KOPT-K1 (cell line): ENCODE data around the gene RPS19BP1.

Experiments used
- H3K27ac ChIP-seq: fragments of 200-600 bp; sonication (generic); 2 replicates; pipeline ENCODE4 v1.5.1; 2016; ENCODE audit warnings: antibody characterized with exemption, mild to moderate bottlenecking, low read depth, low read length; ENCODE audit not compliant: poor library complexity, severe bottlenecking
- H3K36me3 ChIP-seq: fragments of 200-600 bp; sonication (generic); 2 replicates; pipeline ENCODE4 v1.5.1; 2017; ENCODE audit warnings: antibody characterized with exemption, mild to moderate bottlenecking, low read length, moderate library complexity; ENCODE audit not compliant: insufficient read depth
- H3K9me3 ChIP-seq: fragments of 200-600 bp; sonication (generic); 2 replicates; pipeline ENCODE4 v1.5.1; 2017; ENCODE audit warnings: antibody characterized with exemption, low read length, mild to moderate bottlenecking; ENCODE audit not compliant: insufficient read depth, poor library complexity, severe bottlenecking

Gene RPS19BP1

DNA sequence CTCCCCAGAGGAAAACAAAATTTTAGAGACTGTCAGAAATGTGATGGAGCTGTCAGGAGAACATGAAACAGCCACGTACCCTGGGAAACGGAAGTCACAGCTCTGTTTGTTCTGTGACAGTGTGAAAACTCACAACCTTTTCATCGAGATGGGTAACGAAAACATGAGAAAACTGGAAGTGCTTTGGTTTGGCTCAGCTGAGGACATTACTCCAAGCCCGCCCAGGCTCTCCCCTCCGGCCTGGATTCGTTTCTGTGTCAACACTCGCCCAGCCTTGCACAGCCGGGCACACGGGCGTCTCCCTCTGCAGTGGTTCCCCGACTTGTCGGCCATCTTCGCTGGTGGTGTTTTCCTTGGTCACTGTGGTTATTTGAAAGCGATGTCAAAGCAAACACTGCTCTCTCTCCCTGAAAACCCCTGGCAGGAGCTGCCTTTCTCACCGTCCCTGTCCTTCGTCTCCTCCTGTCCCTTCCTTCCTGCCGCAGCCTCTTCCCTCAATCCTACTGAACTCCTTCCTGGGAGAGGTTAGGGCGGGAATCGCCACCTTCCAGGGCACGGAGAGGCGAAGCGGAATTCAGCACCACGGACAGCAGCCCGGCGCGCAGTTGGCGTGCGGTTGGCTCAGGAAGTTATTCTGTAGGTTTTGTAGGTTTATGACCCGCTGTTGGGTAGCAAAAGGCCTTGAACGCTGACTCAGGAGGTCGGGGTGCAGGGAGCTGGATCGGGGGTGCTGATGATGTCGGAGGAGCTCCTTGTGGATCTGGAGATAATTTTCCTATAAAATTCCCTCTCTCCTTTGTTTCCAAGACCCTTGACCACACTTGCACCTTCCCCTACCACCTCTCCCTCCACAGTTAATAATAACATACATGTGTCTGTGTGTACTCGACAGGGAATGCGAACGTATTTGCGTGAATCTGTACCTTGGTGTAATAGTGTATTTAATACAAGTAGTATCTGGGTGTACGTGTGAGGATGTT, 13.1 kb upstream of the RPS19BP1 start:
- no peak overlapping the region for H3K27ac ChIP-seq
- no peaks in the 10 kb centered on the region for H3K9me3 ChIP-seq
- no peaks in the 10 kb centered on the region for H3K36me3 ChIP-seq

DNA sequence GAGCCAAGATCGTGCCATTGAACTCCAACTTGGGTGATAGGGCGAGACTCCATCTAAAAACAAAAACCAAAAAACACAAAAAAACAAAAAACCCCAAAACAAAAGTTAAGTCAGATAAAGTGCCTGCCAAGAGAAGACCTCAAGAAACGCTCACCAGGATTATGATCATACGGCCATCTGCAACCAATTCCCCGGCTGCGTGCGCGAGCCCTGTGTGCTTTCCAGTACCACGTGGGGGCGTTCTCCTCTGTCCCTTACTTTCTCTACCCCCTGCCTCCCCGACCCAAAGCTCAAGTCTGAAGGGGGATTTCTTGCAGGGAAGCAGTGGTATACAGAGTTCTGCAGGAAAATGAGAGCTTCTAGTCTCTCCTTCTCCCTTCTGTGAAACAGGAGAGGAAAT, 10.5 kb upstream of the RPS19BP1 start:
- Histone ChIP-seq H3K27ac (no peak overlapping the region), H3K36me3 (no peaks in the 10 kb centered on the region), H3K9me3 (no peaks in the 10 kb centered on the region)

DNA sequence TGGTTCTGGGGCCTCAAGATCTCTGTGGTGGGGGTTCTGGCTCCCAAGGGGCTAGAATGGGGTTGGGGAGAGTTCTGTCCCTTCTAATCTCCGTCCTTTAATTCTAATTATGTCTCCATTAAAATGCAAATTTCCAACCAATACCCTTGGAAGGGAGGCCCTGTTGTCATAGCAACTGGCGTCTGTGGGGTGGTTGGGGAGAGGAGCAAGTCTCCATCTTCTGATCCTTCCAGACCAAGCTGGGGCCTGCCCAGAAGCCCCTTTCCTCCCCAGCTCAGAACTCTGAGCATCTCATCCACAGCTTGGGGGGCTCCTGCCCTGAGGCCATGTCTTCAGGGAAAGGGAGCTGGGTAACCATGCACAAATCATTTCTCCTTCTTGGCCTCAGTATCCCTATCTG, 5.4 kb upstream of the RPS19BP1 start:
- no peaks in the 10 kb centered on the region for H3K9me3 ChIP-seq
- H3K27ac ChIP-seq: no peak overlapping the region
- no peaks in the 10 kb centered on the region for H3K36me3 ChIP-seq

DNA sequence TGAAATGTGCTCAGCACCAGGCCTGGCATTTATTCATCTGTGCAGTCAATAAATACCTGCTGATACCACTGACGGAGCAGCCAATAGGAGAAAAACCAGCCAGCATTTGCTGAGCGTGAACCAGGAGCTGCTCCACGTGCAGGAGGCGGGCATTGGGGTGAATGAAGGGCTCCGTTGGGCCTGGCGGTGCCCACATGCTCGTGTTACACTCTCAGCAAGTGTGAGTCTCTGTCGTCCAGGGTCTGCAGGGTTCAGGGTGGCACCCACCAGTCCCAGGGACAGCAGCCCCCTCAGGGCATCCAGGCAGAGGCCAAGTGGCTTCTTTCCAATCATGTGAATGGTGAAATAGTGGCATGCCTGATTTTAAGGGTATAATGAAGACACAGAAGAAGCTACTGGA, 4.2 kb upstream of the RPS19BP1 start:
- no peaks in the 10 kb centered on the region for H3K36me3 ChIP-seq
- H3K27ac ChIP-seq: no peak overlapping the region
- no peaks in the 10 kb centered on the region for H3K9me3 ChIP-seq

DNA sequence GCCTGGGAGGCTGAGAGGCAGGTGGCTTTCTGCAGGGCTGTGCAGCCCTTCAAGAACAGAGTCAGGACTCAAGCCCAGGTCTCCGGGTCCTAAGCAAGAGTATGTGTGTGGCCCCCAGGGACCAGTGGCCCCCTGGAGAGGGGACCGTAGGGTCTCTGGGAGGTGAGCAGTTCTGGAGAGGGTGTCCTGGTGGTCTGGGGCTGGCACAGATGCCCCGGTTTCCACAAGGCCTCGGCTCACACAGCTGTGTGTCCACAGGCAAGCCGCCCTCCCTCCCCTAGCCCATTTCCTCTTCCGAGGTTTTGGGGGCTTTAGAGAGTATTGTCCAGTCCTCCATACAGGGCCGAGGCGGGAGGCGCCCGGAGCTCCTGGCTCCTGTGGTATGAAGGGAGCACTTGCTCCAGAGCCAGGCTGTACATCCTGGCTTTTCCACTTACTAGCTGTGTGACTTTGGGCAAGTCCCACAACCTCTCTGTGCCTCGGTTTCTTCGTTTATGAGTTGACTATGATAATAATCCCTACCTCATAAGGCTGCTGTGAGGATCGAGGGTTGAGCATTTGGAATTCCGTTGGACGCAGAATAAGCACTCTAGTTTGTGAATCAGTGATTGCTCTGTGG, 3.4 kb upstream of the RPS19BP1 start:
- no peaks in the 10 kb centered on the region for H3K9me3 ChIP-seq
- peaks cover 7% of the 10 kb centered on the region; the same call in 1 of the 2 replicates for H3K36me3 ChIP-seq
- no peak overlapping the region for H3K27ac ChIP-seq

DNA sequence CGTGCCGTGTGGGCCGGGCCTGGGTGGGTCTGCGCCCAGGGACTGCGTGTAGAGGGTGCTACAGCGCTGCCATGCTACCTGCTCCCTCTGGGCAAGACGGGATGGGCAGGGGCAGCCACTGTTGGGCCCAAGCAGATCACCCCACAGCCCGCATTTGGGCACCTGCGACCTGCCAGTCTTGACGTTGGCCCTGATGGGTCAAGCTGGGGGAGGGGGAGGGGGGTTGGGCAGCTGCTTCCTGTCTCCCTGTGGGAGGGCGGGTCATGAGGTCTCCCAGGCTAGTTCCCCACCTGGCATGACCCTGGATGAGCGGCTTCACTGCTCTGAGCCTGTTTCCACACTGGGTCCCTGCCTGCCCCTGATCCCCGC, 2.8 kb upstream of the RPS19BP1 start:
- no peaks in the 10 kb centered on the region for H3K9me3 ChIP-seq
- no peak overlapping the region for H3K27ac ChIP-seq
- H3K36me3 ChIP-seq: peaks cover 13% of the 10 kb centered on the region

DNA sequence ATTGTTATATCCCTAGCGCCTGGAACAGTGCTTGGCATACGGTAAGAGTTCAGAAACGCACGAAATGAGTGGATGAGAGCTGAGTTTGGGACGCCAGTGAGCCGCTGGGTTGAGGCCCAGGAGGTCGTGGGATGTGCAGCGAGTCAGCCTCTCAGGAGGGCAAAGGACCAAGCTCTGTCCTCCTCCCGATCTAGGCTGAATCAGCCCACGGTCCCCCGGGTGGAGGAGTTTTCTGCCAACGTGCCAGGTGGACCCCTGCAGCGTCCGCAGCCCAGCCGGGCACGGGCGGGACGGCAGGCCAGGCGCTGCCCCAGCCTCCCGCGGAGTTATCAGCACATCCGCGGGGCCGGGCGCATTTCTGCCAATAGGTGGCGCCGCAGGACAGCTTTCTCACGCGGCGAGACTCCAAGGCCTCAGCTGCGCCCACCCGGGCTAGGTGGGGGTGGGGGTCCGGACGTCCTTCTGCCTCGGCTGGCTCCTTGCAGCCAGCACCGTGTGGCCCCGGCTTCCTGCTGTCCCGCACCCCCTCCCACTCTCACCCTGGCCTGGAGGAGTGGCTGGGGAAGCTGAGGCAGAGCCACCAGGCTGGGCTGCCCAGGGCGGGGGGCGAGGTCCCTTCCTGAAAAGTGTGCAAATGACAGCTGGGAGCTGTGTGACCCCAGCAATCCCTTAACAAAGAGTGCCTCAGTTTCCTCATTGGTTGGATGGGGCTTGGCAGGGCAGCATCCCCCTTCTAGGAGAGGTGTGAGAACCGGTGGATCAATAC, 2.2 kb upstream of the RPS19BP1 start:
- Histone ChIP-seq H3K27ac (peak overlapping the region; percentile 34), H3K36me3 (peaks cover 19% of the 10 kb centered on the region), H3K9me3 (no peaks in the 10 kb centered on the region)

DNA sequence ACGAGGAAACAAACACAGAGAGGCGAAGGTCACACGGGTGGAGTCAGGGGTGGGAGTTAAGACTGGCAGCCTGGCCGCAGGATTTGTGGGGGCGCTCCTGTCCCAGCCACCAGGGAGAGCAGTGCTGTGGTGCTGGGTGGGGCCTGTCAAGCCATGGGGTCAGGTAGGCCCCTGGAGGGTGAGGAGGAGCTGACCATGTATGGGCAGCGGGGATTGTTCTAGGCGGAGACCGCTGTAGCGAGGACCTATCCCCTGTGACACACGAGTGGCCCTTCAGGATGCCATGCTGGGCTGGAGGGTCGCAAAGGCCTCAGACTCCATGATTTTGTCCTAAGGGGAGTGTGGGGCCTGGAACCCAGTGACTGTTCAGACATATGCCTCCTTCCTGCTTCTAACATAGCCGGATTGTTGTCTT, 1.6 kb upstream of the RPS19BP1 start:
- peaks cover 24% of the 10 kb centered on the region for H3K36me3 ChIP-seq
- H3K27ac ChIP-seq: peak overlapping the region; percentile 34
- H3K9me3 ChIP-seq: no peaks in the 10 kb centered on the region

DNA sequence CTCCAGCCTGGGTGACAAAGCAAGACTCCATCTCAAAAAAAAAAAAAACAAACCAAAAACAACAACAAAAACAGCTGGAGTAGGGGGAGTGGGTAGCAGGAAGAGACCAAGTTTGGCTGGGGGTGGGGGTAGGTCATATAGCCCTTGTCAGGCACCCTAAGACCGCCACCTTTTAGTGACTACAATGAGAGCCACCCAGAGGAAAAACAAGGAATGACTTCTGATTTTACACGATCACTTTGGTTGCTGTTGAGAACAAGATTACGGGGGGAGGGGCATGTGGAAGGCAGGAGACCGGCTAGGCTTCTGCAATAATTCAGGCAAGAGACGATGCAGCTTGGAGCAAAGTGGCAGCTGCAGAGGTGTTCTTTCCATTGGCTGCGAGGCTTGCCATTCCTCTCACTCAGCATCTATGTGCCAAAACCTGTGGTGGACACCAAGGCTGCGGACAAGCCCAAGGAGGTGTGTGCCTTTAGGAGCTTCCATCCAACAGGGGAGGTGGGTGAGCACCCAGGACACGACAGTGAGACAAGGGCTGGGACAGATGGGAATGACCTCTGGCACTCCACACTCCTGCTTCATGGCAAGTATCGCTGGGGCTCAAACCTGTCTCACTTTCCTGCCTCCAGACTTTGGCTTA, 1.7 kb downstream of the RPS19BP1 start:
- no peak overlapping the region for H3K27ac ChIP-seq
- no peaks in the 10 kb centered on the region for H3K9me3 ChIP-seq
- peaks cover 44% of the 10 kb centered on the region for H3K36me3 ChIP-seq

DNA sequence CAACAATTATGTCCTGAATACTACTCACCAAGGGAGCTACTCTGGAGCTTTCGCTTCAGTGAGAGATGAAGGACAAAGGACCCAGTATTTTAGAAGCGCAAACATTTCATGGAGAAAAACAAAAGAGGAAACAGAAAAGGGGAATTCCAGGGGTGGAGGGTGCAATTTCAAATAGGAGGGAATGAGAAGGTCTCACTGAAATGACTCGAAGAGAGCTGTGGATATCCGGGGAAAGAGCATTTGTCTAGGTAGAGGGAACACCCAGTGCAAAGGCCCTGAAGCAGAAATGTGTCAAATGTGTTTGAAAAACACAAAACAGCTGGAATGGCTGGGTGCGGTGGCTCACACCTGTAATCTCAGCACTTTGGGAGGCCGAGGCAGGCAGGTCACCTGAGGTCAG, 2.4 kb downstream of the RPS19BP1 start:
- no peaks in the 10 kb centered on the region for H3K9me3 ChIP-seq
- H3K36me3 ChIP-seq: peaks cover 50% of the 10 kb centered on the region
- H3K27ac ChIP-seq: no peak overlapping the region

DNA sequence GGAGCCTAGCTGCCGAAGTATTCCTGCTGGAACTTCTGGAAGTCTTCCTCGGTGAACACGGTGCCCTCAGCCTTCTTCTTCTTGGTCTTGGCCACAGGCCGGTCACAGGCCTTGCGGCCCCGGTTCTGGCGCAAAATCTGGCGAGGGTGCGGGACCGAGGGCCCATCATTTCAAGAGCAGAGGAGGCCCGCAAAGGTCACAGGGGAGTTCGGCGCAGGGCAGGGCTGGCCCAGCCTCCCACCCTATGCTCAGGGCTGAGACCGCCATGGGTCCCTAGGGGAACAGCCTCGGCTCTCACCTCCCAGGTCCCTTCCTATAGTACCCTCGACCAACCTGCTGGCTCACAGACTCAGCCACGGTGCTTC, 3.1 kb downstream of the RPS19BP1 start:
- Histone ChIP-seq H3K36me3 (peaks cover 57% of the 10 kb centered on the region), H3K9me3 (no peaks in the 10 kb centered on the region), H3K27ac (no peak overlapping the region)

DNA sequence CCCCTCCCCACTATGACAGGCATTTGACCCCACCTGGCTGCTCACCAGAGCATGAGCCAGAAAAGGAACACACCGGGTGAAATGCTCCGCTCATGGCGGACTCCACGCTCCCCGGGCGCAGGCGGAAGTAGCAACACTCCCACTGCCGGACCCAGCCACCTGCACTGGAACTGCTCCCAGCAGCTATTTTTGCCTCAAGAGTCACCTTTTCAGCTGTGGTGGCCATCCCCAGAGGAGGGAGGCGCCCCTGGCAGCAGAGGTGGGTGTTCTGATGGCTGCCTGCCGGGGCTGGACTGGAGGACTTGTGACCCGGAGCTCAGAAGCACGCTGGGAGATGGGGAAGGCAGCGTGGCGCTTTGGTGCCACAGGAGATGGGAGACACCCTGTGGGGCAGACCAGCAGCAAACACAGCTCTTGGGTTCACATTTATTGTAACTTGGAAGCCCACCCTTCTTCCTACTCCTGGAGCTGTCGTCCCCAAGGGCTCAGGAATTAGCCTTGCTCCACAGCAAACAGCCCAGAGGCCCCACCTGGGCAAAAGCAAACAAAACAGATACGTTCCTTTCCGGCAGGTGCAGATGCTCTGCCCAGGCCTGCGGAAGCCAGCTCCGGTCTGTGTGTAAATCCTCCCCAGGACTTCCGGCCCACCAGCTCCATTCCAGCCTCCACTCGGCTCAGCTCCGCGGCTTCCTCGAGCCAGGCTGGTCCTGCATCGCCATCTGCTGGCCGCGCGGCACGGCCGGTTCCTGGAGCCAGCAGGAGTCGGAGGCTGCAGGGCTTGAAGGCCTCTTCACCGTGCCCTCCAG, 3.7 kb downstream of the RPS19BP1 start:
- Histone ChIP-seq H3K36me3 (peaks cover 63% of the 10 kb centered on the region), H3K27ac (peak overlapping the region; percentile 31)

DNA sequence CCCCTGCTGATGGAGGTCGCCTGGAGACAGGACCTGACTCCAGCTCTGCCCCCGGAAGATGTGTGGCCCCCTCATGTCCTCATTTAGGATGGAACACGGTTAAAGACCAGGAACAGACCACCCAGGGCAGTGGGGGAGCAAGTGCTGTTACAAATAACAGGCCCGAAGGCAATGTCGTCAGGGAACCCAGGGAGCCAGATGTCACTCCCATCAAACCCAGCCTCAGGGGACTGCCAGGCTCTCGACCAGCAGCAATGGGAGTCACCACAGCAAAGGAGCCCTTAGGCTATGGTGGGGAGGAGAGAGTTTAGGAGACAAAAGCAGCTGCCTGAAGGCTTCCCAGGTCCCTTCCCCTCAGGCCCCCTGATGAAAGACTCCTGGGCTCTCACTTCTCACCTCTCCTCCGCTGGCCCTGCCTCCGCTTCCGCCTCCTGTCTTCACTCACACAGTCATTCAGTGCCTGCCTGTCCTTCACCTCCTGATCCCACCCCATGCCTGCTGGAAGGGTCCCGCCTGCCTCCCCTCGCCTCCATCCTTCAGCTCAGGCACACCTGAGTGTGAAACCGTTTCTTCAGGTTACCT, 4.4 kb downstream of the RPS19BP1 start:
- Histone ChIP-seq H3K36me3 (peaks cover 70% of the 10 kb centered on the region), H3K9me3 (no peaks in the 10 kb centered on the region), H3K27ac (peak overlapping the region; percentile 31)

More for the DNA sequence above, 3.7 kb downstream of the RPS19BP1 start:
- no peaks in the 10 kb centered on the region for H3K9me3 ChIP-seq

DNA sequence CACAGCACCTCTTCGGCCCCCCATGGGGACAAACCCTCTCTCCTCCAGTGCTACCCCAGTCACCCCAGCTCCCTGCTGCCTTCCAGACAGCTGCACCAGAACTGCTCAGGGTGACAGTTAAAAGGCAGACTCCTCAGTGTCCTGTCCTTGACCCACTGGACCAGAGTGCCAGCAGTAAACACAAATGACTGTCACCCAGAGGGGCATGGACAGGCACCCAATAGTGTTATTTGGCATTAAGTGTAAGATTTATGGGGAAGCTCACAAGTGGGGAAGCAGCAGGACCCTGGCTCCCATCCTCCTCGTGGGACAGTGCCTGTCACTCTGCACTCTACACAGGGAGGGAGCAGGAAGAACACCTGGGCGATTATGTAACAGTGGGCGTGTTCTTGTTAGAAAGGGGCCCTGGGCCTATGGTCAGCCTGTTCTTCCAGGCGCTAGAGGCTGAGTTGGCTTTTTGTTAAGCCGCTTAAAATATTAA, 5.0 kb downstream of the RPS19BP1 start:
- Histone ChIP-seq H3K27ac (peak overlapping the region; percentile 46), H3K9me3 (no peaks in the 10 kb centered on the region), H3K36me3 (peaks cover 76% of the 10 kb centered on the region)
